Islet precursor cell (in vitro differentiated cells): ENCODE measurements around the gene SYTL2.
A peak's percentile ranks its signal among the peaks of the same experiment; 100 is the strongest.

Experiments used
- DNase-seq: peaks from one replicate; pipeline ENCODE4 v3.0.0-alpha.2; 2018

The SYTL2 gene

DNA sequence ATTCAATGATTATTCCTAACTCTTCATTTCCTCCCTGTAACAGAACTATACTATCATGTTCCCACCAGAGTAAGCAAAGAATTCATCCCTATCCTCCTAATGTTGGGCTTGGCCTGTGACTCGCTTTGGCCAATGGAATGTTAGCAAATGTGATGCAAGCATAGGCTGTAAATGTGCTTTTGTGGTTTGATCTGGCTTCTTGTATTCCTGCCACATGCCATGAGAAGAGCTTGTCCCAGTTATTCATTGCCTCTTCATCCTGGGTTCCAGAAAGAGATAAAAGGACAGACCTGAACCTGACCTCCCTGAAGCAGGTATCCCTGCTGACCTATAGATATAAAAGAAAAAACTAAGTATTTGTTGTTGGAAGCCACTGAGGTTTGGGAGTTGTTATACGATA, 51.0 kb downstream of the SYTL2 start:
- DNase-seq = peak; percentile 70

DNA sequence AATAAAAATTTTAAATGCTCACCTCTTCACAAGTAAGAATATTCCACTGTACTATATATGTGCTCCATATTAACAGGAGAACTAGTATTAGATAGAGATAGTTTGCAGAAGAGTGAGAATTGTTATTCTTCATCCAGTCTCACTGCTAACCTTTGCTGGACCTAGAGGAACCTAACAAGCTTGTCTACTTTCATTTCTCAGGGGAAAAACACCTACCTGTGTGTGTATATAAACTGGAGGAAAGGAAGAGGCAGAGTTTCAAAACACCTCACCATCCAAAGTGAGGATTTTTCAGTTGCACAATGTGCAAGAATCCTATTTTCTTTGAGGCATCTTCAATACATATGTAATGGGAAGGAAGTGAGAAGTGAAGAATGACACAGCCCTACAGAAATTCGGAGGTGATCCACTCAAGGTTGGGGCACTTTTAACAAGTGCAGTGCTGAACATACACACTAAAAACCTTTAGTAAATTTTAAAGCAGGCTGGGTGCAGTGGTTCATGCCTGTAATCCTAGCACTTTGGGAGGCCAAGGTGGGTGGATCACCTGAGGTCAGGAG, 52.4 kb downstream of the SYTL2 start:
- no peak for DNase-seq

DNA sequence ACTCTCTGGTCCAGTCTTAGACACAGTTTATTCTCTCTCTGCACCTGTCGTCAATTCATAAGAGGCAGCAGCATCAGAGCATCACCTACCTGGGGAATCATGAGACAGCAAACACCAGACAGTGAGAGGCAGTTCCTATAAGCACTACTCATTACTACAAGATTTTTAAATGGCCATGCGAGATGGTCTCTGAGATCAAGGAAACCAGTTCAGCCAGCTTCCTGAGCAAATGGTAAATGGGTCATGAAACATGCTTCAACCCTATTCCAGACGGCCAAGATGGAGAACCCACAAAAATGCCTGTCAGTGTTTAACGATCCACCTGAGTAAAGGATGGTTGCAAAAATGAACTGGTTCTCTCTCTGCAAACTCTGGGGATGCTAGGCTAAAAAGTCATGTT, 52.9 kb downstream of the SYTL2 start:
- DNase-seq = peak; percentile 57

DNA sequence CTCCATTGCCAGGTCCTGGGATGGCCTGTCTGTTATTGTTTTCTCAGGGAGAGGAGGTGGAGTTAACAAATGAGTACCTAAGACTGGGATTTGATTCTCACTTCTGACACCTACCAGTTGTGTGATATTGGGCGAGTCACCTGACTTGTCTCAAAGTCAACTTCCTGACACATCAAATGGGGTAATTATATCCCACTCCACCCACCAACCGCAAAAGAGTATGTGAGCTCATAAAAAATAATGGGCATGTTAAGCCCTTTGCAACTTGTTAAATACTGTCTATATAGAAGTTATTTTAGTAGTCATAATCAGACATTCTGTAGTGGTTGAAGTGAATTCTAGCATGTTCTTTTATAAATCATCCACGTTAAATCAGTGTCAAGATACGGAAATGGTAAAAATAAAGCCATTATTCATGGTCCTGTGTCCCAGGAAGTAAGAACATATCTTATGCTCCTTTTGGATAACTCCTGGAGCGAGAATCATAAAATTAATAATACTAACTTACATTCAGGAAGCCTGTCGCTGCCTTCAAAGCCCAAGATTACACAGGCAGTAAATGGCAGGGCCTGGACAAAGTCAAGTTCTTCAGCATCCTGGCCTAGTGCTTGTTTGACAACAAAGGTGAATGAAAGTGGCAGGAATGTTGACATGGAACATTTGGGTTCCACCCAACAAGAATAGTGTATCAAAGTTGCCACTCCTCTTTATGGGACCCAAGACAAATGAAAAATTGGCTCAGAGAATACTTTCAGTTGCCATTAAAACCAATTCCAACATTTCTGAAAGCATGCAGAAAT, 54.3 kb downstream of the SYTL2 start:
- DNase-seq = no peak

DNA sequence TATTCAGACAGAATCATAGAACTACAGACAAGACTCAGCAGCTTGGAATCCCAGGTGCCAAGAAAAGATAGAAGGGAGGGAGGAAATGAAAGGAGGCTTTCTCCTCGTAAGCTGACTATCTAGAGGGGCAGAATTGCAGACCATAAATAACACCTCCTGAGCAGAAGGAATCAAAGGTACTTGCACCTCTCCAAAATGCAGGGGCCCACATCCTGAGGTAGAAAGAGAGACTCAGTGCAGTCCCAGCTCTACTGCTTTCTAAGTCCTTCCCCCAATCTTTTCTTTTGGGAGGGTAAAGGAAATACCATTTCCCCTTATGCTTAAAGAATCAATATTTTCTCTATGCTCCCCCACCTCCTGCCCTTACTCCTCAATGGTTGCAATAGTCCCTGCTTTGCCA, 55.2 kb downstream of the SYTL2 start:
- no peak for DNase-seq

DNA sequence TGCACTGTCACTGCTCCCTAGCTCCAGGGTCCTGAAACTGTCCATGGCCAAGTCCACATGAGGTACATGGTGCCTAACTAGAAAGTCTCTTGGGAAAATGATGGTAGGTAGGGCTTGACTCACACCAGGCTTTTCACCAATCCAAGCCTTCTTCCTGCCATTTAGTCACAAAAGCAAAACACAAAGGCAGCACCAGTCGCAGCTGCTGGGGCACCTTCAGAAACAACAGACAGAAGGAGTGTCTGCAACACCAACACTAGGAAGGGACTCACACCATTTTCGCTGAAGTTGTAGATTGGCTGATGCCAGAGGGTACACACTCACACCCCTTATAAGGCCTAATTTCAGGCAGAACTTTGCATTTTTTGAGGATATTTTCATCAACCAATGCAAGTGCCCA, 55.7 kb downstream of the SYTL2 start:
- DNase-seq = no peak

DNA sequence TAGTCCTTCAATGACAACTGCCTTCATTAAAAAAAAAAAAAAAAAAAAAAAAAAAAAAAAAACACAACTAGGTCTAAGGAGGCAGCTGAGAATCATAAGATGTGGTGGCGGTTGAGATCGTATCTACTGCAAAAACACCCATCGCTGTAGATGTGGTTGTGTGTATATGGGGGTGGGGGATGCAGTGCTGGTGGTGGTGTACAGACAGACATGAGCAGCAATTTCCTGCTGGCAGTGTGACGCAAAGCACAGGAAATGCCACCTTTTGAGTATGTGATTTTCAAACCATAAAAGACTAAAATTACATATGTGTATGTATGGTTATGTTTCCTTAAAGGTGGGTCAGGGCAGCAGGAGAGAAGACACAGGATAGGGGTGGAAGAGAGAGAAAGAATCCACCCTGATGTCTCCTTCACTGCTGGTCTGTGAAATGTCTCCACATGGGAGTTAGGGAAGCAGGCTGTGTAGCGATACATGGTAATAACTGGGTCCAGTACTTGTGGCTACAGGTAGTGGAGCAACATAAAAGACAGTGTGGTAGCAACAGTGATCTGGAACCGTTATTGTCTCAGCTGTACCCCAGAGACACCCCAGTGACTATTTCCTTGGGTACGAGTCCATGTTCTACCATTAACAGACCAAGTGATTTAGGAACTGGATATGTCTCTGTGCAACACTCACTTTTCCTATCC, 57.9 kb downstream of the SYTL2 start:
- DNase-seq = no peak

DNA sequence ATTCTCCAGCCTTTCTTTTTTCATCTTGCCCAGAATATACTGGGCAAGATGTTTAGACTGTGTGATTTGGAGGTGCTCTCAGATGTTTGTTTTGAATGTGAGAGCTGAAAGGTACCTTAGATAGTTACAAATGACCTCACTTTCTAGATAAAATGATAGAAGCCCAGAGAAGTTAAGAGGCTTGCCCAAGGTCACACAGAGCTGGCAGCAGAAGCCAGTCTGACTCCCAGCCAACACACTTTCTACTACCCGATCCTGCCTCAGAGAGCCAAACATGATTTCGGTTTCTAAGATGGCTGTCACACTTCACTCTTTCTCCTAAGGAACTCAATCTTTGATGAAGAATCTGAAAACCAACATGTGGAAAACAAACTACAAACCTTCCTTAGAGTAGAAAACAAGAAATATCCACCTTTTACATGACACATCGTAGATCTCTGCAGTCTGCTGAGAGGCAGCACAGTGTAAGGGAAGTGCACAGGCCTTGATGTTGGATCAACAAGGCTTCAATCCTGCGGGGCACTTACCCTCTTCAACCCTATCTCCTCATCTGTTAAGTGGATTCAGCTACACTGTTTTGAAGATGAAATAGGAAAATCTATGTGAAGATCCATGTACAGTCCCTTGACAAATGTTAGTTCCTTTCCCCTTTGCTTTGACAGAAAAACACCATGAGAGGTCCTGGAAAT, 58.6 kb downstream of the SYTL2 start:
- no peak for DNase-seq

DNA sequence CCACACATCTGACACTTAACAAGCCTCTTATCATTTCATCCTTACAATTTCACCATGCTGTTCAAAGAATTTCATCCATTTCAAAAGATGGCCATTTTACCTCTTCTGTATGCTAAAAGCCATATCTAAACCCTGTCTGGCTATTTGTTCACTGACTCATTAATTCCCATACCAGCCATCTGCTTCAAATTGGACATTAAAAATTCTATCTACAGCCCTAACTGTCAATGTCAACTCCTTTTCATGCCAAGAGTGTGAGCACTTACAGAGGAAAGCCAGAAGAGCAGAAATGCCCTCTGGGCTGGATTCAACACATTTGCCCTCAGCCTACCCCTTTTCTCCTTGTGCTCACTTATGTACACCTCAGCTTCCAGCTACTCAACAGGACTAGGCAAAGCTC, 59.2 kb downstream of the SYTL2 start:
- DNase-seq = no peak

DNA sequence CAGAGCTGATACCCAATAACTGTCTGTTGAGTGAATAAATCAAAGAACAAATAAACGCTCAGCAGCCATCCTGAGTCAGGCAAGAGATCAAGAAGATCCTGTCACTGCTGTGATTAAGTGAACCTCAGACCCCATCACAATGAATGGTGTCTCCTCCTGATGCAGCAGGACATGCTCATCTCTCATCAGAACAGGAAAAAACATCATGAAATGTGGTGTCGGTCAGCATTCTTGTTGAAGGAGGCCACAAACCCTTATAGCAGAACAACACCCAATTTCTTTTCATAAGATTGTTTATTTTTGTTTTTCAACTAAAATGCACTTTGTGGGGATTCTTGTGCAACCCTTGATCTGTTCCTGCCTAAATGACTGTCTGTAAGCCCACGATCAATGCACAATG, 60.3 kb downstream of the SYTL2 start:
- DNase-seq = no peak

DNA sequence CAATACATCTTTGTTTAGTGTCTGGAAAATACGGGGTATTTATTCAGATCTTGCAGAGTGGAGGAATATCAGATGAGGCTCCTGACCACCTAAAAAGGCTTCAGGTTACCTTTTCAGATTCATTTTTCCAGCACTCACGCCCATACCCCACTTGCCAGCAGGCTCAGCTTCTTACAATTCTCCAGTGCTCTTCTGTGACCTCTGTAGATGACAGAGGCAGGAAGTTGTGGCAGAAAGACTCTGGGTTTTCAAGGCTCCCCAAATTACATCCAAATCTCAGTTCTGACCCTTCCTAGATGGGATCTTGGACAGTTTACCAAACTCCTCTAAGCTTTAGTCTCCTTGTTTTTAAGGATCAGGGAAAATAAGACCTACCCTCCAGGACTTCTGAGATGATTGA, 61.1 kb downstream of the SYTL2 start:
- no peak for DNase-seq

DNA sequence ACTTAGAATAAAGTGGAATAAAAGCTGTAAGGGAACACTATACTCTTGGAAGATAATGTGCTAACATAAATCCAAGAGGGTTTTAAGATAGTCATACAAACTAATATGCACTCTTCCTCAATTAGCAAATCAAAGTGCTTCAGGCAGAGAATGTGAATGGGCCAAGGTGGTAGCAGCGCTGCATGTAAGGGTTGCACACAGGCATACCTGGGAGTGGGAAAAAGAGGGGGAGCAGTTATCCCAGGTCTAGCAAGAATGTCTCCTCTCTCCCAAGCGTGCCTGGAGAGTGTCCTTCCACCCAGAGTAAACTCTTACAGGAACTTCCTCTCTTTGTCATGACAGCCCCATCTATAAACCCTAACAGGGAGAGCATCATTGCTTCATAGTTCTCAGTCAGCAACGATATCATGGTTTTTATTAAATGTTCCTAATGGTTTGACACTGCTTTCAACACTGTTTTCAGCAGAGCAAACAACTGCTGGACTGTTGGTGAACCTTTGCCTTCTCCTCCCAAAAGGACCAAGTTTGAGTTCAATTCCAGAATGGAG, 61.6 kb downstream of the SYTL2 start:
- no peak for DNase-seq

DNA sequence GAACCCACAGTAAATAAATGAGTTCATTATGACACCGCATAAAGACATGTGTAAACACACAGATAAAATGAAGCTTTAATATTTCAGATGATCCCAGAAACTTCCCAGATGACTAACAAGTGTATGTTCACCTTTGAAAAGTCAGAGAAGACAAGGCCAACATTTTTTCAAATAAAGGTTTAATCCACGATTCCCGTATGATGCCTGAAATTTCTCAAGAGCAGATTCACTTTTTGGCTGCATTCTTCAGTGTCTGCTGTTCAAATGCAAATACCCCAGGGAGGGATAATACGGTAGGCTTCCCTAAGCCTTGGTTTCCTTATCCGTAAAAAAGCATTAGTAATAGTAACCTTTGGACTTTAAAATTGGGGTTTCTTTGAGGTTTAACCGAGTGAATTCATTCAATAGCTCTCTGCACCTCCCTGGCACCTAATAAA, 62.5 kb downstream of the SYTL2 start:
- no peak for DNase-seq

DNA sequence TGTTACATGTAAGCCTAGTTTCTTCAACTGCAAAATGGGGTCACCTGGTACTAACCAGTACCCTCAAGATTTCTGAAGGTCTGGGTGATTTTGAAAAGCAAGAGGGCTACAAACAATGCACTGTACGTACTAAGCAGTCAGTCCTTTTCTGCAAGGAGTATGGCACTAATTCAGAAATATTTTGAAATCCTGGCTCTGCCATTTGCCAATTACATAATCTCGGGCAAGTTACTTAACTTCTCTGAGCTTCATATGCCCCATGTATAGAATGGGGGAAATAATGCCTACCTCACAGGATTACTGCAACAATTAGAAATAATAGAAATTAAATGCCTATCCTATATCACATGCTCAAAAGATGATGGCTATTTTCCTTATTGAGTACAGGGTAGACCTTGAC, 64.3 kb downstream of the SYTL2 start:
- DNase-seq = no peak

DNA sequence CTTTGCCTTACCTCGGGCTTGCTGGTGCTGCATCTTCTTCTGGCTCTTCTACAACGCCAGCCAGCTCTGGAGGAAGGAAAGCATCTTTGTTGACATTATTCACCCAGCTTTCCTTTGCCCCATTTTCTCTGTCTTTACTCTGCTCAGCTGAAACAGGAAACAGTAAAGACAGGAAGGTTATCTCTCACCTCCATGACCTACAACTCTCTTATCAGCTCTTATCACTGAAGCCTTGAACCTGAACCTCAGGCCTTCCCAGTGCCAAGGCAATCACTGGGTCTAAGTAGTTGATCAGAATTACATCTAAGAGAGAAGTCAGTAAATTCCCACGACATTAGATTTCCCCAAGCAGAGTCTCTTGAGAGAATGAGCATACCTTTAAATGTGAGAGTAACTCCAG, 65.3 kb downstream of the SYTL2 start:
- no peak for DNase-seq

DNA sequence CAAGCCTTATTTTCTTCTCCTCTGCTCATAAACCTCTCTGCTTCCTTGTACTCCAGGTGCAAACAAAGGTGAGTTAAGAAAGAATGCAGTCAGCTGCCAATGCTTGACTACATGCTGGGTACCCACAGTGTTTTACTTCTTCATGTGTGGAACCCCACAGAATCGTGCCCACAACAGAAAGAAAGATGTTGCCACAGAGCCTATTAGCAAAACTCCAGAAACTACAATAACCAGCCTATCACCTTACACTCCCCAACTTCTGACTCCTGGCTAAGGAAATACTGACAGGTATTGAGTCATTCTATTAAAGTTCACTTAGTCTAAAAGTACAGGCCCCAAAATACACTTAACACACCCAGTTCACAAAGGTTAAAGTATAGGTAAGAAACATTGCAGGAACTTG, 68.1 kb downstream of the SYTL2 start:
- DNase-seq = no peak

DNA sequence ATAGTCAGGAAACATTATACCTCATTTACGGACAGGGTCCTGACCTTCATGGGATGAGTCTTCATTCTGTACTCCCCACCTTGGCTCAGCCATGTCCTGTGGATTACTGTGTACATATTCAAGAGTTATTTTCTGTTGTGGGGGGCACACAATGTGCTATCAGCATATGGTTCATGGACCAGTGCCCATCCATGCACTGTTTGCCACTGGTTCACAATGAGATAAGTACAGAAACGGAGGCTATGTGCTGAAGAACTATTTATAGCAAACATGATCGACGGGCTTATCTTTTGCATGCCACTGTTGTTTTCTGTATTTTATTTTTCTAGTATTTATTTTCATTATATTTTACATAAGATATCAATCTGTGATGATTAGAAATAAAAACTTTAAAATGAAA, 68.6 kb downstream of the SYTL2 start:
- no peak for DNase-seq

DNA sequence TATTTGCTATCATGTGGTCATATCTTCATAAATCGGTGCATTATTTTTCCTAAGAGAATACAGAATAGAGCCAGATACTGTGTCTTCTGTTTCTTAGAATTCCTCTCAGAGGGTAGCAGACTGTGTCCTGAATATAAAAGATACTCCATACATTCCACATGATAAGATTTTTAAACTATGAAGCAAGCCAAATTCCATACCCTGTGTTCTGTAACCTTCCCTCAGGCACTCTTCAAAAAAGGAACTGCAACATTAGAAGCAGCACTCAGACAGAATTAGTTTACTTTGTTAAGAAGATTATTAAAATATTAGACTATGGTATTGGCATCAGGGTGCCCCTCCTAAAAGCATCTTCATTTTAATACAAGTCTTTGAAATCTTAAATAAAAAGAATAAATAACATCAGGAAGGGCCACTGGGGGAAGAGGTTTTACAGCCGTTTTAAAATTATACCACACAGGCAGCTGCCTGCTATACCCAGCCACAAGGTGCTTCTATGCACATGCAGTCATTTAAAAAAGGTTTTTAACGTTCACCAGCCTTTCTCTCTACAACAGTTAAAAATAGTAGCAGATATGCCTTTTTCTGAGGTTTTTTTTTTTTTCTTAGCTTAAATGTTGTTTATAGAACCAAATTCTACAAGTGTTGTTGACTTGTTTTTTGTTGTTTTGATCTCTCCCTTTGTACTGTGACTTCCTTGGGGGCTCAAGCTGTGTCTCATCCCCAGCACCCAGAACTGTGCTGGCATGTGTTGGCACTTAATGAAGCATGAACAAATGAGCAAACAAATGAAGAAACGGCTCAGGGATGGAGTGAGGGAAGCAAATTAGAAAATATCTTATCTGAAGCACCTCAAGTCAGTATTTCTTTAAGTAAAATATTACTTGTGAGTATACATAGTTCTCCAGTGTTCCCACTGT, 70.2 kb downstream of the SYTL2 start:
- no peak for DNase-seq

DNA sequence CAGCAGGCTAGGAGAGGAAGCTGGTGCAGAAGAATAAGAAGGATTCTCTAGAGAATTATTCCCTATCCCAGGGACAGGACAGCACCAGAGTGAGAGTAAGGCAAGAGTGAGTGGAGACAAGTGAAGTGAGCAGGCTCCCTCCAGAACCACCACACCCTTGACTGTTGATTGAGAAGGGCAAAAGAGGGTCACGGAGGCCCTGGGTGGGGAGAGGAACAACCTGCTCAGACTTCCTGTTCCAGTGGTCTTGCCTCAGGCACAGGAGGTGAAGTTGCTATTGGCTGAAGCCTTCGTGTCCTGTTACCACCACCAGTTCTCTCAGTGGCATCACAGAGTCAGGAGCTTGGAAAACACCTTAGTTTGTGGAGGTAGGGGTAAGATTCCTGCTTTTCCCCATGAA, 73.2 kb downstream of the SYTL2 start:
- no peak for DNase-seq

DNA sequence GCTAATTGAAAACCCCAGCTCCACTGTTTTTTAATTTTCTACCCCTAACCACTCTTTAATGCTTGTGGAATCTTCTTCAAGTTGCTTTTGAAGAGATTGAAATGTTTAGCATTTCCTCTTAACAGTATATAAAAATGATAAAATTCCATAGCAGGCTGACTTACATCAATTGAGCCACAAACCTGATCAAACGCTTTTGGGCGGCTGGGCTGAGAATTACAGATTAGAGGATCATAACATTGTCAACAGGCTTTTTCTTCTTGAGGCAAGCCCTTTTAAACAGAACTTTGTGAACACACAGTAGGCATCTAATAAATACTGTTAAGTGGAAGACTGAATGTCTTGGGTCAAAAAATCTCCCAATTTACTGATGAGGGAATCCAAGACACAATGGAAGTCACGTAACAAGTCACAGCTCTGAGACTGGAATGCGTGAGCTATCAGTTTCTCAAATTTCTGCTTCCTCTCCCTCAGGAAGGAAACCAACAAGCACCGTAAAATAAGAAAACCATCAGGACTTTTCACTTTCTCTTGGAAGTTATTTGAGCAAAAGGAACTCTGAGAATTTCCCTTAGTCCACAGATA, 75.0 kb downstream of the SYTL2 start:
- no peak for DNase-seq

DNA sequence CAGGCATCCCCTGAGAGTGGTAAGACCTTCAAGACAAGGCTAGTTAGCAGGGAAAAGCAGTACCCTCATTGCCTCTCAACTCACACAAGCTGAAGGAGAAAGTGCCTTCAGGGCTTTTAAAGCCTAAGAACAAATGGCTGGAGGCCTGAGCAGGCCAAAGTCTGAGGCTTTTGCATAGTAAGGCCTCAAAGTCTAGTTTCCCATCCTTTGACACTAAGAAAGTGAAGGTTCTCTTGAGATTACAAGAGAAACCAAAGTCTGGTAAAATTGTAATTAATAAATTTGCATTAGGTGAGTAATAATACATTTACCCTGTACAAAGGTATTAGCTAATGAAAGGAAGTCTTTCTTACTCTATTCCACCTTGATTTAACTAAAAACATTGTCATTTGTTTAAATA, 78.0 kb downstream of the SYTL2 start:
- no peak for DNase-seq

DNA sequence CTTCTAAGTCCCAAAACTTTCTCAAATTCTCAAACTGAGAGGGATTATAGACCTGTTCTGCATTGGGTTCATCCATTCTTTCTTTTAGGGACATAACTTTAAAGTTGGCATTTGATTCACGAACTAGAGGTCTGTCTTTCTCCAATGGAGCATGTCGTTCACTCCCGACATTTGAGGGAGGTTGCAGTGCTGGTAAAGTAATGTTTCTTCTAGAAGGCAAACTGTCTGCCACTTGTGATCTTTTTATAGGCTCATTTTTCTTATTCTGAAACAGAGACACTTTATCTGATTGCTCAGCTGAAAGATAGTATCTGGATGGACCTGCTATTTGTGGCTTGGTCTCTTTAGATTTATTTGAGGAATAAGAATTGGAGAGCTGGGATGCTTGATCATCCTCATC, 84.6 kb downstream of the SYTL2 start:
- no peak for DNase-seq
